Endothelial cell (in vitro differentiated cells): ENCODE results near the gene BTBD16. TPM values are rescaled to one million over a fixed set of nuclear protein-coding genes. Genes with fewer than 3 reads are reported as not detected.

Experiments
- DNase-seq: peaks from one replicate; pipeline ENCODE4 v3.0.0; 2021; ENCODE audit warnings: low spot score
- H3K27ac Mint-ChIP-seq: one replicate; pipeline ENCODE4 v1.8.0; 2021; ENCODE audit warnings: mixed read lengths, inconsistent platforms; ENCODE audit not compliant: unreplicated experiment
- H3K27me3 Mint-ChIP-seq: one replicate; pipeline ENCODE4 v1.8.0; 2021; ENCODE audit warnings: mild to moderate bottlenecking, moderate library complexity, mixed read lengths, inconsistent platforms; ENCODE audit not compliant: unreplicated experiment
- H3K36me3 Mint-ChIP-seq: one replicate; pipeline ENCODE4 v1.8.0; 2021; ENCODE audit warnings: mild to moderate bottlenecking, low read depth, mixed read lengths, inconsistent platforms; ENCODE audit not compliant: unreplicated experiment
- H3K4me1 Mint-ChIP-seq: one replicate; pipeline ENCODE4 v1.8.0; 2021; ENCODE audit warnings: mild to moderate bottlenecking, mixed read lengths, inconsistent platforms; ENCODE audit not compliant: unreplicated experiment
- H3K4me3 Mint-ChIP-seq: one replicate; pipeline ENCODE4 v1.8.0; 2021; ENCODE audit warnings: mild to moderate bottlenecking, mixed read lengths, inconsistent platforms; ENCODE audit not compliant: unreplicated experiment
- H3K9me3 Mint-ChIP-seq: one replicate; pipeline ENCODE4 v1.8.0; 2021; ENCODE audit warnings: mixed read lengths, inconsistent platforms; ENCODE audit not compliant: unreplicated experiment
- total RNA-seq: library from RNA; stranded (reverse); fragmentation: NEBNext Ultra II Directional; extraction: Animal tissue kit (Norgen Biotek cat#: 25700); gene quantifications from one replicate; pipeline ENCODE4 v1.2.1, GENCODE V29; 2021; ENCODE audit not compliant: unreplicated experiment
- TF ChIP-seq, protein P1 (sequence below): fragments of 200-600 bp; sonication (generic); IDR thresholded peaks from one replicate; pipeline ENCODE4 v1.5.0; 2021; ENCODE audit warnings: antibody characterized with exemption; ENCODE audit not compliant: unreplicated experiment

The BTBD16 gene
- total RNA-seq, 1 donor from 2014 or later, result 0.23 TPM

DNA sequence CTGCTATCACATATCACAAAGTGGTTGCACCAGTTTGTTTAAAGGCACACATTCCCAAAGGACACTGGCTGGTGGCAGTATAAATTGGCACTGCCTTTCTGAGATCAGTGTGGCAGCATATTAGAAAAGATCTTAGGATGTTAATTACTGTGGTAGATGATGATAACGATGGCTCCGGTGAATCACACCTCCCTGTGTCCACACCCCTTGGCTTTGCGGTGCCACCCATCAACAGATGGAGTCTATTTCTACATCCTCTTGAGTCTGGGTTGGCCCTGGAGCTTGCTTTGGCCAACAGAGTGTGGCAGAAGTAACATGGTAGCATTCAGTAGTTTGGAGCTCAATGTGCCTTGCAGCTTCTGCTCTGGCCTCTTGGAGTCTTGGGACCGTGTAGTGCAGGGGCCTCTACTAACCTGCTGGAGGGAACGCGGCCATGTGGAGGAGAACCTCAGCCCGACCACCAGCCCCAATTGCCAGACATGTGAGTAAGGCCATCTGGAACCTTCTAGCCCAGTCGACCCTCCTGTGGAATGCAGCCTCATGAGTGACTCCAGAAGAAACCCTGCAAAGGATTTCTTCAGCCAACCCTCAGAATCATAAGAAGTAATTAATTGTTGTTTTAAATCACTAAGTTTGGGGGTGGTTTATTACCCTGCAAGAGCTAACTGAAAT lies 76.2 kb downstream of the BTBD16 start:
- H3K27ac Mint-ChIP-seq, result no peak overlapping the region
- H3K9me3 Mint-ChIP-seq, result peaks cover 4% of the 10 kb centered on the region
- H3K4me3 Mint-ChIP-seq, result no peak overlapping the region
- no peaks in the 10 kb centered on the region for H3K27me3 Mint-ChIP-seq
- DNase-seq, result no peak
- H3K36me3 Mint-ChIP-seq, result peaks cover 4% of the 10 kb centered on the region
- TF ChIP-seq, protein P1, sequence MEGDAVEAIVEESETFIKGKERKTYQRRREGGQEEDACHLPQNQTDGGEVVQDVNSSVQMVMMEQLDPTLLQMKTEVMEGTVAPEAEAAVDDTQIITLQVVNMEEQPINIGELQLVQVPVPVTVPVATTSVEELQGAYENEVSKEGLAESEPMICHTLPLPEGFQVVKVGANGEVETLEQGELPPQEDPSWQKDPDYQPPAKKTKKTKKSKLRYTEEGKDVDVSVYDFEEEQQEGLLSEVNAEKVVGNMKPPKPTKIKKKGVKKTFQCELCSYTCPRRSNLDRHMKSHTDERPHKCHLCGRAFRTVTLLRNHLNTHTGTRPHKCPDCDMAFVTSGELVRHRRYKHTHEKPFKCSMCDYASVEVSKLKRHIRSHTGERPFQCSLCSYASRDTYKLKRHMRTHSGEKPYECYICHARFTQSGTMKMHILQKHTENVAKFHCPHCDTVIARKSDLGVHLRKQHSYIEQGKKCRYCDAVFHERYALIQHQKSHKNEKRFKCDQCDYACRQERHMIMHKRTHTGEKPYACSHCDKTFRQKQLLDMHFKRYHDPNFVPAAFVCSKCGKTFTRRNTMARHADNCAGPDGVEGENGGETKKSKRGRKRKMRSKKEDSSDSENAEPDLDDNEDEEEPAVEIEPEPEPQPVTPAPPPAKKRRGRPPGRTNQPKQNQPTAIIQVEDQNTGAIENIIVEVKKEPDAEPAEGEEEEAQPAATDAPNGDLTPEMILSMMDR, result no peak
- H3K4me1 Mint-ChIP-seq, result no peaks in the 10 kb centered on the region

DNA sequence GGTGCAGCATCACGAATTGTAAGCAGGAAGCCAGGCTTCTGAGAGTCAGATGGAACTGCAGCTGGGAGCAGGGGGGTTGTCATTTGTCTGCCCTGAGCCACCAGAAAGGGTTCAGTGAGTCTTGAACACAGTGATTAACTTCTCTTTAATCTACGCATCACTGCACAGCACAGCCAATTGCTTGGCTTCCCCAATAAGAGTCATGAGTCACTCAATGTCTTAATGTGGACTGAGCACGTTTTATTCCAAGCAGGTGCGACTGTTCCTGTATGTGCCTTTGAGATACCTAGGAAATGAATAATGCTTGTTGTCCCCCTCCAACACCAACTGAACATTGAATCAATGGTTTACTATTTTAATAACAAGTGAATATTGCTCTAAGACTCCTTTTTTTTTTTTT lies 77.4 kb downstream of the BTBD16 start:
- Mint-ChIP-seq H3K27ac (no peak overlapping the region), H3K4me3 (no peak overlapping the region), H3K9me3 (peaks cover 4% of the 10 kb centered on the region), H3K4me1 (no peaks in the 10 kb centered on the region), H3K36me3 (peaks cover 4% of the 10 kb centered on the region), H3K27me3 (no peaks in the 10 kb centered on the region)
- TF ChIP-seq, protein P1, result no peak
- no peak for DNase-seq

DNA sequence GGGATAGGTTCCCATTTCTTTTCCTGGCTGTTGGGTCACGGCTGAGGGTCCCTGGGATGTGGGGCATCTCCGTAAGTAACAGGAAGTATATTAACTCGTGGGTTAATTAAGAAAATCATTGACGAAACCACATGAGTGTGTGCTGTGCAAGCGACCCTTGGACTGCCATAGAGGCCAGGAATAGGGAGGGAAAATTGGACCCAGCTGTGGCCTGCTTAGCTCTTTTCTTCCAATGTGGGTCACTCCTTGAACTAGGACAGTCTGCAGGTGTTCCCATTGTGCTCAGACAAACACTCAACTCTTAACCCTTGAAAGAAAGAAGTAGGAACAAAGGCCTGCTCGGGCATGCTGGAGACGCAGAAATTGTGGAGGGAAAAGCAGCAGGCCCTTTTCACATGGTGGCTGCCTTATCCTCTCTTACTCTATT lies 77.9 kb downstream of the BTBD16 start:
- TF ChIP-seq, protein P1, result no peak
- Mint-ChIP-seq H3K27me3 (no peaks in the 10 kb centered on the region), H3K9me3 (peaks cover 4% of the 10 kb centered on the region), H3K36me3 (peaks cover 4% of the 10 kb centered on the region), H3K4me3 (no peak overlapping the region), H3K27ac (no peak overlapping the region), H3K4me1 (no peaks in the 10 kb centered on the region)
- DNase-seq, result no peak

DNA sequence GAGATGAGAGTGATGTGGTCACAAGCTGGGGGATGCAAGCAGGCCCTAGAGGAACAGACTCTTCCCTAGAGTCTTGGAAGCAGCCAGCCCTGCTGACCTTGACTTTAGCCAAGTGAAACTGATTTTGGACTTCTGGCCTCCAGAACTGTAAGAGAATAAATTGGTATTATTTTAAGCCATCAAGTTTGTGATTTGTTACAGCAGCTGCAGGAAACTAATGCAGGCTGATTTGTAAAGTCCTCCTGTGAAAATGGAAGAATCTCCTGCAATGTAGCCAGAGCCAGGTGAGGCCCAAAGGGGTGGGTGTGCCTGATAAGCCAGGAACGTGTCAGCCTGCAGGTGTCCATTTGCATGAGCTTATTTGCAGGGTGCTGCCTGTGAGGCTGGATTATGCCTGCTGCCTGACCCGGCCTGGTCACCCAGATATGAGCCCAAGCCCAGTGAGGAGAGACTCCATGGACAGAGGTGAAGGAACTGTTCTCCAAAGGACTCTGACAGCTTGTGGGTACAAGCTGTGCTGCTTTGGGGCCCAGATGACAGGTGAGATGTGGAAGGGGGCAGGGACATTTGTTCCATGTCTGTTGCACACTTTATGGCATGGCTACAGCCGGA lies 78.8 kb downstream of the BTBD16 start:
- DNase-seq, result no peak
- Mint-ChIP-seq H3K4me3 (no peak overlapping the region), H3K27me3 (no peaks in the 10 kb centered on the region), H3K27ac (no peak overlapping the region), H3K36me3 (peaks cover 4% of the 10 kb centered on the region), H3K9me3 (peaks cover 4% of the 10 kb centered on the region), H3K4me1 (no peaks in the 10 kb centered on the region)
- TF ChIP-seq, protein P1, result no peak

DNA sequence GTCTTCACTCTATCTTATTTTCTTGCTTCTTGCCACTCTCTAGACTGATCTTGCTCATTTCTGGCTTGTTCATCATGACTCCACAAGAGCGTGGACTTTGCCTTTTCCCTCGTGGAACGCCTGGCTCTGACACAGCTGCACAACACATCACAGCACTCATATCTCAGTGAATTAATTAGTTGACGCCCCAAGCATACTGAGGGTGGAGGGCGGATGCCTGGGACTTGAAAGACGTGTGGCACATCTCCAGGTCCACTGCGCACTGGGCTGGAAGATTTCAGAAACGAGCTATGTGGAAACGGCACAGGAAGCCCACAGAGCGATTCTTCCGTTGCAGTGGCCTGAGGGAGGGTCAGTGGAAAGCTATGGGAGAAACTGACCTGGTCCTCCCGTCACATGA lies 79.8 kb downstream of the BTBD16 start:
- TF ChIP-seq, protein P1, result no peak
- Mint-ChIP-seq H3K9me3 (peaks cover 4% of the 10 kb centered on the region), H3K27ac (no peak overlapping the region), H3K4me3 (no peak overlapping the region), H3K4me1 (no peaks in the 10 kb centered on the region), H3K27me3 (no peaks in the 10 kb centered on the region), H3K36me3 (peaks cover 4% of the 10 kb centered on the region)
- DNase-seq, result no peak
